Left hindlimb (tissue), 1 donor: Measurements from ENCODE around the gene LRRC37B.
"Not testable (repeated sequence)": the region's sequence is repeated elsewhere in the genome, so short reads cannot be mapped to it uniquely, and the experiment has no call there.

Experiments used
- DNase-seq: peaks from one replicate; pipeline ENCODE4 v3.0.0-alpha.2; 2018

The LRRC37B gene

GRCh38 chr17:32006957-32007462 lies at the start of gene LRRC37B:
TSS of gene LRRC37B (plus strand) at chr17:32007383. CDS start at chr17:32021393, 14,010 bp downstream.
- DNase-seq, result peak; percentile 92

GRCh38 chr17:31964131-31964530 lies 43.1 kb upstream of the LRRC37B start:
- not testable (repeated sequence) for DNase-seq

- no peak for DNase-seq
Measured at GRCh38 chr17:31967648-31968047, 39.5 kb upstream of the LRRC37B start.

- DNase-seq, result not testable (repeated sequence)
Measured at GRCh38 chr17:31970416-31970815, 36.8 kb upstream of the LRRC37B start.

GRCh38 chr17:31974269-31975071 lies 32.7 kb upstream of the LRRC37B start:
- not testable (repeated sequence) for DNase-seq

GRCh38 chr17:31975391-31975790 lies 31.8 kb upstream of the LRRC37B start:
- not testable (repeated sequence) for DNase-seq

- DNase-seq, result not testable (repeated sequence)
Measured at GRCh38 chr17:31991821-31992220, 15.4 kb upstream of the LRRC37B start.

GRCh38 chr17:31997005-31997404 lies 10.2 kb upstream of the LRRC37B start:
- no peak for DNase-seq

- DNase-seq, result peak; percentile 58
Measured at GRCh38 chr17:32007463-32008298, 498 bp downstream of the LRRC37B start.

GRCh38 chr17:32009262-32009542 lies 2.0 kb downstream of the LRRC37B start:
- DNase-seq, result no peak

- DNase-seq, result no peak
Measured at GRCh38 chr17:32010114-32010513, 2.9 kb downstream of the LRRC37B start.

GRCh38 chr17:32015245-32016013 lies 8.2 kb downstream of the LRRC37B start:
- DNase-seq, result no peak

GRCh38 chr17:32016231-32016630 lies 9.0 kb downstream of the LRRC37B start:
- no peak for DNase-seq

- no peak for DNase-seq
Measured at GRCh38 chr17:32019228-32019627, 12.0 kb downstream of the LRRC37B start.

GRCh38 chr17:32020943-32021614 lies 13.9 kb downstream of the LRRC37B start:
- no peak for DNase-seq

GRCh38 chr17:32021615-32021955 lies 14.4 kb downstream of the LRRC37B start:
- DNase-seq, result no peak

GRCh38 chr17:32022554-32022953 lies 15.4 kb downstream of the LRRC37B start:
- DNase-seq, result not testable (repeated sequence)

GRCh38 chr17:32027271-32027670 lies 20.1 kb downstream of the LRRC37B start:
- DNase-seq, result not testable (repeated sequence)

GRCh38 chr17:32033223-32033622 lies 26.0 kb downstream of the LRRC37B start:
- no peak for DNase-seq

- not testable (repeated sequence) for DNase-seq
Measured at GRCh38 chr17:32033812-32034211, 26.6 kb downstream of the LRRC37B start.

GRCh38 chr17:32040246-32040645 lies 33.1 kb downstream of the LRRC37B start:
- not testable (repeated sequence) for DNase-seq

GRCh38 chr17:32041306-32041875 lies 34.2 kb downstream of the LRRC37B start:
- DNase-seq, result not testable (repeated sequence)
